GM23338 (cell line): ENCODE results near the gene RAB11FIP4. TPM values are rescaled to one million over a fixed set of nuclear protein-coding genes. Genes with fewer than 3 reads are reported as not detected.

Experiments
- ATAC-seq: fragments of 200-7000 bp; cut with Tn5 transposase; 3 replicates; pipeline ENCODE4 v1.9.1; 2020
- DNase-seq: peaks from one replicate; pipeline ENCODE4 v3.0.0-alpha.2; 2015; ENCODE audit warnings: low spot score
- H2AFZ ChIP-seq: fragments of 200-600 bp; sonication (generic); 2 replicates; pipeline ENCODE4 v1.8.0; 2016; ENCODE audit warnings: antibody characterized with exemption, mild to moderate bottlenecking, moderate library complexity
- H3F3A ChIP-seq: fragments of 200-600 bp; sonication (generic); replicated peaks from 2 replicates; pipeline ENCODE4 v1.8.0; 2017; ENCODE audit warnings: antibody characterized with exemption, mixed run types, low read depth
- H3K27ac ChIP-seq: fragments of 200-600 bp; sonication (generic); 2 replicates; pipeline ENCODE4 v1.6.1; 2016; ENCODE audit warnings: low read depth
- H3K27me3 ChIP-seq: fragments of 200-600 bp; sonication (generic); 2 replicates; pipeline ENCODE4 v1.8.0; 2016; ENCODE audit warnings: mild to moderate bottlenecking, mixed run types, moderate library complexity; ENCODE audit not compliant: insufficient read depth
- H3K36me3 ChIP-seq: fragments of 200-600 bp; sonication (generic); 2 replicates; pipeline ENCODE4 v1.8.0; 2016; ENCODE audit warnings: mild to moderate bottlenecking; ENCODE audit not compliant: insufficient read depth
- H3K4me1 ChIP-seq: fragments of 200-600 bp; sonication (generic); 2 replicates; pipeline ENCODE4 v1.8.0; 2016; ENCODE audit warnings: mild to moderate bottlenecking, moderate library complexity; ENCODE audit not compliant: insufficient read depth
- H3K4me2 ChIP-seq: fragments of 200-600 bp; sonication (generic); 2 replicates; pipeline ENCODE4 v1.7.1; 2017; ENCODE audit warnings: mixed run types
- H3K4me3 ChIP-seq: fragments of 200-600 bp; sonication (generic); 2 replicates; pipeline ENCODE4 v1.6.1; 2016; ENCODE audit warnings: mixed run types
- H3K79me2 ChIP-seq: fragments of 200-600 bp; sonication (generic); replicated peaks from 2 replicates; pipeline ENCODE4 v1.8.0; 2017; ENCODE audit warnings: mild to moderate bottlenecking; ENCODE audit not compliant: insufficient read depth
- H3K9me2 ChIP-seq: fragments of 200-600 bp; sonication (generic); 2 replicates; pipeline ENCODE4 v1.8.0; 2017; ENCODE audit not compliant: insufficient read depth
- H4K20me1 ChIP-seq: fragments of 200-600 bp; sonication (generic); replicated peaks from 2 replicates; pipeline ENCODE4 v1.8.0; 2017; ENCODE audit warnings: mild to moderate bottlenecking; ENCODE audit not compliant: insufficient read depth
- H3K27ac Mint-ChIP-seq: 2 replicates; pipeline ENCODE4 v1.8.0; 2020; ENCODE audit warnings: inconsistent platforms, mild to moderate bottlenecking, moderate library complexity, mixed read lengths
- H3K27me3 Mint-ChIP-seq: 3 replicates; pipeline ENCODE4 v1.8.0; 2022; ENCODE audit warnings: low read depth, mild to moderate bottlenecking, moderate library complexity, mixed read lengths, inconsistent platforms; ENCODE audit not compliant: insufficient read depth, poor library complexity
- H3K36me3 Mint-ChIP-seq: 3 replicates; pipeline ENCODE4 v1.8.0; 2021; ENCODE audit warnings: low read depth, mild to moderate bottlenecking, inconsistent platforms, moderate library complexity, mixed read lengths
- H3K4me1 Mint-ChIP-seq: 3 replicates; pipeline ENCODE4 v1.8.0; 2020; ENCODE audit warnings: mild to moderate bottlenecking, inconsistent platforms, mixed read lengths
- H3K4me3 Mint-ChIP-seq: 3 replicates; pipeline ENCODE4 v1.8.0; 2021; ENCODE audit warnings: moderate library complexity, mild to moderate bottlenecking, inconsistent platforms, mixed read lengths
- H3K9me3 Mint-ChIP-seq: 3 replicates; pipeline ENCODE4 v1.8.0; 2020; ENCODE audit warnings: moderate library complexity, mild to moderate bottlenecking, inconsistent platforms, mixed read lengths
- CREB1 ChIP-seq: fragments of 250-450 bp; sonication (Bioruptor Pico); IDR thresholded peaks from 2 replicates; pipeline ENCODE4 v1.5.0; 2020; ENCODE audit warnings: low read depth, mild to moderate bottlenecking, moderate library complexity
- CTCF ChIP-seq, 2 experiments: fragments of 200-600 bp in 1 of 2; sonication (generic) in 1 of 2; conservative IDR thresholded peaks; 2 replicates each; pipeline versions ENCODE4 v1.5.1 to v1.6.1; 2016 to 2017; ENCODE audit warnings: antibody characterized with exemption in 2 of 2, low read depth in 2 of 2, mild to moderate bottlenecking in 2 of 2, moderate library complexity in 1 of 2
- EZH2phosphoT487 ChIP-seq: fragments of 200-600 bp; sonication (generic); IDR thresholded peaks from one replicate; pipeline ENCODE4 v1.8.1; 2018; ENCODE audit warnings: antibody characterized with exemption; ENCODE audit not compliant: unreplicated experiment
- JUNB ChIP-seq: IDR thresholded peaks from one replicate; pipeline ENCODE4 v1.6.1; 2016; ENCODE audit warnings: antibody characterized with exemption; ENCODE audit not compliant: unreplicated experiment
- NANOG ChIP-seq: IDR thresholded peaks from 2 replicates; pipeline ENCODE4 v1.6.1; 2016; ENCODE audit warnings: antibody characterized with exemption, borderline replicate concordance
- REST ChIP-seq: IDR thresholded peaks from one replicate; pipeline ENCODE4 v1.6.1; 2018; ENCODE audit warnings: antibody characterized with exemption; ENCODE audit not compliant: unreplicated experiment
- ZNF331 ChIP-seq: fragments of 250-450 bp; sonication (Bioruptor Pico); IDR thresholded peaks from 2 replicates; pipeline ENCODE4 v1.5.0; 2020; ENCODE audit warnings: low read depth, mild to moderate bottlenecking, moderate library complexity
- polyA plus RNA-seq: library from polyadenylated mRNA; unstranded; fragments of >200 nt; fragmentation: Nextera tagmentation; extraction: Ambion mirVana; gene quantifications from 2 replicates; pipeline ENCODE4 v1.2.1, GENCODE V29; 2016
- total RNA-seq: library from RNA; depleted of rRNA; stranded (reverse); fragments of >200 nt; shearing (Covaris generic); gene quantifications from 2 replicates; pipeline ENCODE4 v1.2.3, GENCODE V29; 2014

Gene RAB11FIP4
- total and polyA plus RNA-seq, 2 experiments from 2014 or later = 26.0 to 65.6 TPM

- TF ChIP-seq CTCF (conservative IDR thresholded peaks at IDR 0.05; ENCODE audit: low read depth in 2 of 2) (no peak), REST (no peak)
Observed at GRCh38 chr17:31582151-31582907, 190.9 kb downstream of the RAB11FIP4 start (continued).

- no peak overlapping the region for H3K4me3 ChIP-seq
- TF ChIP-seq NANOG (no peak), ZNF331 (CRISPR knock-in tag) (no peak), CREB1 (CRISPR knock-in tag) (no peak), EZH2phosphoT487 (no peak), REST (no peak), CTCF (conservative IDR thresholded peaks at IDR 0.05; ENCODE audit: low read depth in 2 of 2) (no peak), JUNB (no peak)
Observed at GRCh38 chr17:31583772-31584356, 192.4 kb downstream of the RAB11FIP4 start.

More at GRCh38 chr17:31583772-31584356, 192.4 kb downstream of the RAB11FIP4 start:
- H3K27ac ChIP-seq = no peak overlapping the region
- H3K36me3 Mint-ChIP-seq = no peaks in the 10 kb centered on the region
- peaks cover 8% of the 10 kb centered on the region; the same call in 1 of the 2 replicates for H3K9me2 ChIP-seq
- H4K20me1 ChIP-seq = no peaks in the 10 kb centered on the region
- H3K4me1 ChIP-seq = no peaks in the 10 kb centered on the region
- H3K27me3 ChIP-seq = no peaks in the 10 kb centered on the region
- H3K27ac Mint-ChIP-seq = no peak overlapping the region
- no peak overlapping the region for H2AFZ ChIP-seq
- DNase-seq (no peak), ATAC-seq (no peak)
- no peaks in the 10 kb centered on the region for H3K4me1 Mint-ChIP-seq
- H3F3A ChIP-seq = no peaks in the 10 kb centered on the region
- H3K4me3 Mint-ChIP-seq = no peak overlapping the region
- no peak overlapping the region for H3K4me2 ChIP-seq
- no peaks in the 10 kb centered on the region for H3K36me3 ChIP-seq
- H3K9me3 Mint-ChIP-seq = no peaks in the 10 kb centered on the region
- H3K27me3 Mint-ChIP-seq = peaks cover 3% of the 10 kb centered on the region
- no peaks in the 10 kb centered on the region for H3K79me2 ChIP-seq
